Fibroblast of skin of abdomen (primary cell): ENCODE results near the gene SOX13. TPM values are rescaled to one million over a fixed set of nuclear protein-coding genes. Genes with fewer than 3 reads are reported as not detected.
"Not testable (repeated sequence)": the region's sequence is repeated elsewhere in the genome, so short reads cannot be mapped to it uniquely, and the experiment has no call there.

Experiments used
- DNase-seq: peaks from one replicate; pipeline ENCODE4 v3.0.0-alpha.2; 2013
- polyA plus RNA-seq, 2 experiments: library from polyadenylated mRNA; unstranded; fragments of 120-200 nt; gene quantifications; one replicate each; pipeline ENCODE4 v1.2.1, GENCODE V29; 2013; ENCODE audit not compliant: insufficient read length in 2 of 2

SOX13 gene
- 4.7 TPM for polyA plus RNA-seq (2013, experiment 1 of 2; ENCODE audit: insufficient read length)
- 5.0 TPM for polyA plus RNA-seq (2013, experiment 2 of 2; ENCODE audit: insufficient read length)

DNA sequence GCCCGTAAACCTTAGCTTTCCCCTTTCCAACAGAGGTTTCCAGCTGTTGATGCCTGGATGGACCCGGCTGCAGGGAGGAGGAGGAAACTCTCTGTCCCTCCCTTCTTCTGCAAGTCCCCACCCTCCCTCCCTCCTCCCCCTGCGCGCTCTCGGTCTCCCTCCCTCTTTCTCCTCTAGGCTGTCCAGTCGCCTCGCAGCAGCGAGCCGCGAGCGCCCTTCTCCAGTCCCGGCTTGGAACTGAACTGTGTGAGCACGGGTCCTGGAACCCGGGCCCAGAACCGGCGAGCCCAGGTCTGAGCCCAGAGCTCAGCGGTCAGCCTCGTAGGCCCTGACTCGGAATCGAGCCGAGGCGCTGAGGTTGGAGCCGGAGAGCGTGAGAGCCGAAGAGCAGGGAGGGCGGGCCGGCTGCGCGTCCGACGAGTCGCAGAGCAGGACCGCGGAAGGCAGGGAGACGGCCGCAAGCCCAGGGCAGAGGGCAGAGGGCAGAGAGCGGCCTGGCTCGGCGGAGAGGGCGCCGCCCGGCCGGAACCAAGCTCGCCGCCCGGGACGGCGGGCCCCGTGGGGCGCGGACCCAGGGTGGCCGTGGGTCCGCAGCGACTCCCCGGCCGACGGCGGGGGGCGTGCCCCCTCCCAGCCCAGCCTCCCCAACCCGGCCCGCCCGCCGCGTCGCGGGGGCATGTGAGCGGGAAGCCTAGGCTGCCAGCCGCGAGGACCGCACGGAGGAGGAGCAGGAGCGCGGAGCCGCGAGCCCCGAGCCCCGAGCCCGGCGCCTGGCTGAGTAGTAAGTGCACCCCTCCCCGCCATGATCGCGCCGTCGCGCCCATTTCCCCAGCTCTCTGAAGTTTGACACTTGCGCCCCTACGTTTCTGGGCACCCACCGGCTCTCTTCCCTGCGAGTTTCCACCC lies at the start of gene SOX13:
SOX13 (plus strand) TSS at position 185 of the 906 bp plus-strand sequence. CDS start 39,801 bp downstream, outside the sequence.
- peak; percentile 83 for DNase-seq

GRCh38 chr1:204025917-204026707 lies 46.8 kb upstream of the SOX13 start:
- DNase-seq = no peak

- DNase-seq = no peak
Measured at GRCh38 chr1:204027446-204027845, 45.5 kb upstream of the SOX13 start.

DNA sequence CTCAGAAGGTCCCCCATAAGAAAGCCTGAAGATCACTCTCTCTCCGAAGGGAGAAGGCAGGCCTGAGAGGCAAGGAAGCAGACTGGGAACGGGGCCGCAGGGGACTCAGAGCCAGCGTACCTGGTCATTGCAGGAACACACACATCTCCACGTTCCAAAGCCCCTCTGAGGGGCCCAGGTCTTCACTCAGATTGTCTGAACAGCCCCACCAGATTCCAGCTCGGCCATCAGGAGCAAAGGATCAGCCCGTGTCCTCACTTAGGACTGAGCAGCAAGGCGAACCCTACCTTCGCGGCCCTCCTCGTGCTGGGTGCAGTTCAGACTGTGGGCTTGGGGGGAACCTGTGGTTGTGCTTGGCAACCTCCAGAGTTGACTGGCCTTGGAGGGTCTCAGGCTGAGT lies 43.9 kb upstream of the SOX13 start:
- no peak for DNase-seq

- DNase-seq = no peak
Measured at GRCh38 chr1:204031098-204031710, 41.7 kb upstream of the SOX13 start.

- DNase-seq = no peak
Measured at GRCh38 chr1:204032642-204033235, 40.2 kb upstream of the SOX13 start.

DNA sequence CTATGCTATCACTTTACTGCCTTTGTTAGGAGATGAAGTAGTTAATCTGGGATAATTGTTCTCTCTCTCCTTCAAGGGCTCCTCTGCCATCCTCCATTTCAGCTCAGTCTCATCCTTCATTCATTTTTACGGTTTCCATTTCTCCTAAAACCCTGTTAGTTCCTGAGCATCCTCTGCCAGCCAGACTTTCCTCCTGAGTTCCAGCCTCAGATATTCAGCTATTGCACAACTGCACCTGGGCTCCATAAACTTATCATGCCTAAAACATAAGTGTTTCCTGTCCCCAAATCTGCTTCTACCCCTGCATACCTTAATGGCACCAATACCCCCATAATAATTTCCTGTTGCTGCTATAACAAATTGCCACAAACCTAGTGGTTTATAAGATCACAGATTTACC lies 39.6 kb upstream of the SOX13 start:
- no peak for DNase-seq

- DNase-seq = no peak
Measured at GRCh38 chr1:204036882-204037655, 35.8 kb upstream of the SOX13 start.

GRCh38 chr1:204041232-204041767 lies 31.6 kb upstream of the SOX13 start:
- DNase-seq = no peak

- DNase-seq = no peak
Measured at GRCh38 chr1:204041803-204042505, 31.0 kb upstream of the SOX13 start.

DNA sequence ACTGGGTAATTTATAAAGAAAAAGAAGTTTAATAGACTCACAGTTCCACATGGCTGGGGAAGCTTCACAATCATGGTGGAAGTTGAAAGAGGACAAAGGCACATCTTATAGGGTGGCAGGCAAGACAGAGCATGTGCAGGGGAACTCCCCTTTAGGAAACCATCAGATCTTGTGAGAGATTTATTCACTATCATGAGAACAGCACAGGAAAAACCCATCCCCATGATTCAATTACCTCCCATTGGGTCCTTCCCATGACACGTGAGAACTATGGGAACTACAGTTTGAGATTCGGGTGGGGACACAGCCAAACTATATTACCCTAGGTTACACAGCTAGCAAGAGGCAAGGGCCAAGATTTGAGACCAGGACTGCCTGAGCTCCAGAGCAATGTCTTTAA lies 30.4 kb upstream of the SOX13 start:
- DNase-seq = no peak

- no peak for DNase-seq
Measured at GRCh38 chr1:204043680-204044079, 29.2 kb upstream of the SOX13 start.

DNA sequence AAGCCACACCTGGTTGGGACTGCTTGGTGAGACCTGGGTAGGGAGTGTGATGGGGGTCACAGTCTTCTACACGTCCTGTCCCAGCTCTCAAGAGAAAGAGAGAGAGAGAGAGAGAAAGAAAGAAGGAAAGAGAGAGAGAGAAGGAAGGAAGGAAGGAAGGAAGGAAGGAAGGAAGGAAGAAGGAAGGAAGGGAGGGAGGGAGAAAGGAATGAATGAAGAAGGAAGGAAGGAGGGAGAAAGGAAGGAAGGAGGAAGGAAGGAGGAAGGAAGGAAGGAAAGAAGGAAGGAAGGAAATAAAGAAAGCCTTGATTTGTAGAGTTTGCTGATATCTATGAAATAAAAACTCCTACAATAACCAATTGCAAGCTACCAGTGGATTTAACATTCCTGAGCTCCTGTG lies 28.5 kb upstream of the SOX13 start:
- DNase-seq = no peak

DNA sequence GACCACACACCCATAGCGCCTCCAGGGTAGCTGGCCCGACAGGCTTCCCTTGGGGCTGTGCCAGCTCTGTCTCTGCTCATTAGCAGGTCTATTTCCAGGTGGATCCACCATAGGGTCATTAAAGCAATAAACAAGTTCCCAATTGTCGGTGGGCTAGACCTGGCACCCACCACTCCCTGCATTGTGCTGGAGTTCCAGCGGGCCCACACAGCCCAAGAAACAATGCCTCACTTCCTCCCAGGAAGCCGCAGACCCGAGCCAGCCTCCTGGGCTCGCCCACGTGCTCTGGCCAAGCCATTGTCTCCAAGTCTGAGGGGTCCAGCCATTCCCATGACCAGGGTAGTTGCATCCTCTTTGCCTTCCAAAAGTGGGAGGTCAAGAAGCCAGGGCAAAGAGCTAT lies 27.5 kb upstream of the SOX13 start:
- DNase-seq = no peak

DNA sequence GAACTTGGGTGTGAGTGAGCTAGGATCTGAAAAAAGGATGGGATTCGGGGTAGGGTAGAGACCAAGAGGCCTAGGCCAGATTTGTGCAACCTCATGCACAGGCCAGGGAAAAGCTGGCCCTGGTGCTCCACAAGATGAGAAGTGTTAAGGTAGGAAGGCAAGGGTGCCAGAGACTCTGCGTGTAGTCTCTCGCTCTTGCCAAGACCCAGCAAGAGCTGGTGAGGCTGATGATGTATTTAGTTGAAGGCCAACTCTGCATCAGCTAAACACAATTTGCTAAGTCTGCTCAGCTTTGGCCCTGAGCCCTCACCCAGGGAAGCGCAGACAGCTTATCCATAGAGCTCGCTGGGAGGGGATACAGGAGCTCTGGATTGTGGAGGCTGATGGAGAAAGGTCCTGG lies 26.6 kb upstream of the SOX13 start:
- no peak for DNase-seq

- not testable (repeated sequence) for DNase-seq
Measured at GRCh38 chr1:204048796-204049195, 24.1 kb upstream of the SOX13 start.

DNA sequence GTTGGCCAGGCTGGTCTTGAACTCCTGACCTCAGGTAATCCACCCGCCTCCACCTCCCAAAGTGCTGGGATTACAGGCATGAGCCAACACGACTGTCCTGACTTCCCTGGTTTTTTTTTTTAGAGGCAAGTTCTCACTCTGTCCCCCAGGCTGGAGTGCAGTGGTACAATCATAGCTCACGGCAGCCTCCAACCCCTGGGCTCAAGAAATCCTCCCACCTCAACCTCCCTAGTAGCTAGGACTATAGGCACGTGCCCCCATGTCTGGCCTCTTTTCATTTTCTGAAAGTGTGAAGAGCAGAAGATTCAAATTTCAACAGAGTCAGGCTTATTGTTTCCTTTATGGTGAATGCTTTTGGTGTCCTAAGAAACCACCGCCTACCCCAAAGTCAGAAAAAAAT lies 21.7 kb upstream of the SOX13 start:
- DNase-seq = no peak

- no peak for DNase-seq
Measured at GRCh38 chr1:204051718-204052117, 21.2 kb upstream of the SOX13 start.

- DNase-seq = no peak
Measured at GRCh38 chr1:204053893-204054292, 19.0 kb upstream of the SOX13 start.

GRCh38 chr1:204059970-204060369 lies 12.9 kb upstream of the SOX13 start:
- DNase-seq = no peak

- no peak for DNase-seq
Measured at GRCh38 chr1:204062106-204062505, 10.8 kb upstream of the SOX13 start.
